GM18508 (cell line): ENCODE data around the gene AUTS2.
"Not testable (repeated sequence)": the region's sequence is repeated elsewhere in the genome, so short reads cannot be mapped to it uniquely, and the experiment has no call there.

Source experiments
- ATAC-seq: cut with Tn5 transposase; IDR thresholded peaks from one replicate; pipeline ENCODE4 v1.9.1; 2021; ENCODE audit warnings: moderate number of reproducible peaks; ENCODE audit not compliant: insufficient read depth, unreplicated experiment

AUTS2 gene

DNA sequence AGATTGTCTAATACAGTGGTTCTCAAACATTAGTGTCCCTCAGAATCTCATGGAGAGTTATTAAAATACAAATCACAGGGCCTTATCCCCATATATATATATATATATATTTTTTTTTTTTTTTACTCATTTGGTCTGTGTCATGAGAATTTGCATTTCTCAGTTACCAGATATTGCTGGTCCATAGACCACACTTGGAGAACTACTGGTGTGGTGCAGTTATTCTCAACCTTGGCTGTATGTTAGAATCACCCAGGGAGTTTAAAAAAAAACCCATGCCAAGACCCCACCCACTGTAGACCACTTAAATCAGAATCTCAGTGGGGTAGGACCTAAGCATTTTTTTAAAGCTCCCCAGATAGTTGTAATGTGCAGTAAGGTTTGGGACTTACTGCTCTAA is 179.9 kb downstream of the AUTS2 start:
- ATAC-seq, result no peak

- ATAC-seq, result no peak
These were observed 182.1 kb downstream of the AUTS2 start for GRCh38 chr7:69780379-69780778.

DNA sequence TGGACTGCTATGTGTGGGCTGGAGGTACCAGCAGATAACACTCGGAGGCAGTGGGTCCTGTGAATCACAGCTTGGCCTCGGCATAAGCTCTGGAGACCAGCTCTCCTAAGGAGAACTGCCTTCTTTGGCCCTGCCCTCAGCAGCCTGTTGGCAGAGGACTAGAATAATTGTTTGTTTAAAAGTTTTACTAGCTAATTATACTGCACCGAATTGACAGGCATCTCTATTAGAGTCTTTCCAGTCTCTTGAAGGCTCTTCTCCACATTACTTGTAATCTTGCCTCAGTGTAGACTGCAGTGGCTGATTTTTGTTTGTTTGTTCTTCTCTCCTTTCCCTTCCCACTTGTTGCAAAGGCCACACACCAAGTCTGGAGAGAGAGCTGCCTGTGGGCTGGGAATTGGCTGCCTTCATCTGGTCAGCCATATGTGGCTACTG is 183.2 kb downstream of the AUTS2 start:
- ATAC-seq, result no peak

GRCh38 chr7:69782917-69783684 is 184.8 kb downstream of the AUTS2 start:
- ATAC-seq, result no peak

DNA sequence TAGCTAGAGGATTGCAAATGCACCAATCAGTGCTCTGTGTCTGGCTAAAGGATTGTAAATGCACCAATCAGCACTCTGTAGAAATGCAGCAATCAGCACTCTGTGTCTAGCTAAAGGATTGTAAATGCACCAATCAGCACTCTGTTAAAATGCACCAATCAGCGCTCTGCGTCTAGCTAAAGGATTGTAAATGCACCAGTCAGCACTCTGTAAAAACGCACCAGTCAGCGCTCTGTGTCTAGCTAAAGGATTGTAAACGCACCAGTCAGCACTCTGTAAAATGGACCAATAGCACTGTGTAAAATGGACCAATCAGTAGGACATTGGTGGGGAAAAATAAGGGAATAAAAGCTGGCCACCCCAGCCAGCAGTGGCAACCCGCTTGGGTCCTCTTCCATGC is 187.9 kb downstream of the AUTS2 start:
- not testable (repeated sequence) for ATAC-seq

GRCh38 chr7:69786730-69787395 is 188.6 kb downstream of the AUTS2 start:
- no peak for ATAC-seq

GRCh38 chr7:69787736-69788431 is 189.6 kb downstream of the AUTS2 start:
- no peak for ATAC-seq

- no peak for ATAC-seq
These were observed 191.3 kb downstream of the AUTS2 start for GRCh38 chr7:69789563-69789962.

- no peak for ATAC-seq
These were observed 192.9 kb downstream of the AUTS2 start for GRCh38 chr7:69790977-69791724.

GRCh38 chr7:69791739-69792138 is 193.5 kb downstream of the AUTS2 start:
- no peak for ATAC-seq

GRCh38 chr7:69795932-69796331 is 197.7 kb downstream of the AUTS2 start:
- ATAC-seq, result no peak

GRCh38 chr7:69796416-69796815 is 198.1 kb downstream of the AUTS2 start:
- ATAC-seq, result no peak

DNA sequence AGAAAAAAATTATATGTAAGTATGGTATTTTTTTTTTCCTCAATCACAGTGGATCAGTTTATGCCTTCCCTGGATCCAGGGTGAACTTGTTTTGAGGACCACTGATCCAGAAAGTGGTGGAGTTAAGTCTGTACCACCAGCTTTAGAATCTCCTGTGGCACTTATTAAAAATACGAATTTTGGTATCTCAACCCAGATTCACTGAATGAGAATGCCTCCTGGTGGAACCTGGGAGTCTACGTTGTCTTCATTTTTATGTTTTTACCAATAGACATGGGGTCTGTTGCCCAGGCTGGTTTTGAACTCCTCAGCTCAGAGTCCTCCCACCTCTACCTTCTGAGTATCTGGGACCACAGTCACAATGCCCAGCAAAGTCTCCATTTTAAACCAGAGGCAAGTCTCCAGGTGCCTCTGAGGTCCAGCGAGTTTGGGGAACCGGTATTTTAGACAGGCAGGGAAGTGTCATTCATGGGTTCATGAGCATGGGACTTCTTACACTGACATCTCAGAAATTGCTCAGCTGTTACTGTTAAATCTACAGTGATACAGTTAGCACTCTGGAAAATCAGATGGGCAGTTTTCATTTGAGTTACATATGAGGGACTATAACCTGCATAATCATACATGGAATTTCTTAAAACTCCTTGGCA is 200.9 kb downstream of the AUTS2 start:
- no peak for ATAC-seq

DNA sequence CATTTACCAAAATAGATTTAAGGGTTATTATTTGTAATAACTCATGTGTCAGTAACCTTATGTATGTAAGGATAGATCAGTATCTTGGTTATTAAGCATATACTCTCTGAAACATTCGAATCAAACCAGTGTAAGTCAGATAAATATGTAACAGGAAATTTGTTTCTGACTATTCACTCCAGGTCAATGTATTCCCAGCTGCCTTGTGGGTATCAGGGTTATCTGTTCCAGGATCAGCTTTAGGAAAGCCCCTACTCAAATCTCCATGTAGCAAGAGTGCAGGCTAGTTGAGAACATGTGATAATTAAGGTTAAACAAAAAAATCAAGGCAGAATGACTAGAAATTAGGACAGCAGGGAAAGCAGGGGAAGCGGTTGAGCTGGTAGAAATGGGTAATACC is 201.7 kb downstream of the AUTS2 start:
- no peak for ATAC-seq

GRCh38 chr7:69800495-69800894 is 202.2 kb downstream of the AUTS2 start:
- no peak for ATAC-seq

- no peak for ATAC-seq
These were observed 203.7 kb downstream of the AUTS2 start for GRCh38 chr7:69801729-69802682.

- peak; percentile 93 for ATAC-seq
These were observed 205.6 kb downstream of the AUTS2 start for GRCh38 chr7:69803699-69804516.

DNA sequence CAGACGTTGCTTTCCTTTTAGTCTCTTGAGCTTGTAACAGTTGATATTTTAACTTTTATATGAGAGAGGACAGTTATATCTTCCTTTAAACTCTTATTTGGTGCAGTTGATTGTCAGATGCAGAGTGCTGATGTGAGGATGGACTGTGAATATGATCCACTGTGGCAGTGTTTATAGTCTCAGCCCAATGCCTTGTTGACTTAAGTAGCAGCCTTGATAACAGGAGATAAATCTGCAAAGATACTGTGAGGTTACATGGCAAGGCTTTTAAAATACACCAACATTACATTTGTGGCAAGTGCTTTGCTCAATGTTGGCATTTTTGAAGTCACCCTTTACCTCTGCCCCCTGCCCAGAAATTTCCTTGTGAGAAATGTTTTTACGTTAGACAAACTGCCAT is 206.7 kb downstream of the AUTS2 start:
- no peak for ATAC-seq
